ENCODE results near the gene SP140. TPM values are rescaled to one million over a fixed set of nuclear protein-coding genes. Genes with fewer than 3 reads are reported as not detected.

Gene SP140
- polyA plus RNA-seq, 1 experiment, result 0.29 TPM

- ChIA-PET POLR2A (interaction anchor here (0.6 kb wide), 1 partner anchor 146 kb away, joined by 3 read pairs; no protein-coding TSS in a partner anchor), CTCF (interaction anchor here (1.4 kb wide), 1 partner anchor 27 kb away, joined by 5 read pairs; no protein-coding TSS in a partner anchor)
- Histone ChIP-seq H3K27me3 (ENCODE audit: control insufficient read depth, insufficient read depth, low read length) (no peaks in the 10 kb centered on the region), H3K4me3 (ENCODE audit: low read depth, low read length) (no peak overlapping the region), H3K36me3 (ENCODE audit: control insufficient read depth, insufficient read depth, low read length) (no peaks in the 10 kb centered on the region)
- no peak for DNase-seq (ENCODE audit: low read depth)
- TF ChIP-seq CTCF (IDR thresholded peaks at IDR 0.05; ENCODE audit: insufficient read depth, low read depth, low read length), result no peak
Observed at GRCh38 chr2:230346465-230346864, 120.9 kb downstream of the SP140 start.

- no peak for DNase-seq (ENCODE audit: low read depth)
- CTCF ChIA-PET, result interaction anchor here (1.4 kb wide), 1 partner anchor 27 kb away, joined by 5 read pairs; no protein-coding TSS in a partner anchor
- POLR2A ChIA-PET, result interaction anchor here (0.6 kb wide), 1 partner anchor 145 kb away, joined by 3 read pairs; no protein-coding TSS in a partner anchor
Observed at GRCh38 chr2:230346921-230347533, 121.5 kb downstream of the SP140 start.

DNA sequence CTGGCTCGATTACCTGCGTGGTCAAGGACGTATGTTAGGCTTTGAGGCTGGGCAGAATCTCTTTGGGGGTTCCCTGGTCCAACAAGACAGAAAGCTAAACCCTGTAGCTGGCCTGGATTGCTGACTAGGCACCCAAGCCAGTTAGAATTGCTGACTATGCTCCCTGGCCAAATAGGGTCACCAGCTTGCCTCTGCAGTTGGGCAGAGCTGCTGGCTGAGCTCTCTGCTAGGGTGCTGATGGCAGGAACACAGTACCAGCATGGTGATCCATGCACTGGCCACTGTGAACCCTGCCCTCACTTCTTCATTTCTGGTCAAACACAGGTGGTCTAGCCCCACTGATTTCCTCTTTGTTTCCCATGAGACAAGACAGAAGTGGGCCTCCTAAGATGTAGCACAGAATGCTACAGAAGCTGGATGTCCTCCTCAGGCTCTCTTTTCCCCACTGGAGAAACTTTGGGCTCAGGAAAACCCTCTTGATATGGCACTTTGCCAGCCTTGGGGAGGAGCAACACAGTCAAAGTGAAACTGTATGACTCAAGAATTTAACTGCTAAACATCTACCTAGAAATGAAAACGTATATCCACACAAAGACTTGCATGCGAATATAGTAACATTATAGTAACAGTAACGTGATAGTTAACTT, 122.2 kb downstream of the SP140 start:
- no peak for DNase-seq (ENCODE audit: low read depth)
- no peaks in the 10 kb centered on the region for H3K36me3 ChIP-seq (ENCODE audit: control insufficient read depth, insufficient read depth, low read length)
- ChIA-PET POLR2A (no interaction called here), CTCF (interaction anchor here (1.4 kb wide), 1 partner anchor 26 kb away, joined by 5 read pairs; no protein-coding TSS in a partner anchor)
- H3K4me3 ChIP-seq (ENCODE audit: low read depth, low read length), result no peak overlapping the region
- TF ChIP-seq CTCF (IDR thresholded peaks at IDR 0.05; ENCODE audit: insufficient read depth, low read depth, low read length), result no peak
- H3K27me3 ChIP-seq (ENCODE audit: control insufficient read depth, insufficient read depth, low read length), result no peaks in the 10 kb centered on the region

More at GRCh38 chr2:230346921-230347533, 121.5 kb downstream of the SP140 start:
- no peaks in the 10 kb centered on the region for H3K36me3 ChIP-seq (ENCODE audit: control insufficient read depth, insufficient read depth, low read length)
- TF ChIP-seq CTCF (IDR thresholded peaks at IDR 0.05; ENCODE audit: insufficient read depth, low read depth, low read length), result no peak
- H3K4me3 ChIP-seq (ENCODE audit: low read depth, low read length), result no peak overlapping the region
- no peaks in the 10 kb centered on the region for H3K27me3 ChIP-seq (ENCODE audit: control insufficient read depth, insufficient read depth, low read length)

- TF ChIP-seq CTCF (IDR thresholded peaks at IDR 0.05; ENCODE audit: insufficient read depth, low read depth, low read length), result no peak
- CTCF ChIA-PET, result interaction anchor here (0.6 kb wide), 1 partner anchor 23 kb away, joined by 3 read pairs; no protein-coding TSS in a partner anchor
- POLR2A ChIA-PET, result no interaction called here
Observed at GRCh38 chr2:230348787-230349186, 123.3 kb downstream of the SP140 start.

GRCh38 chr2:230356084-230356483, 130.5 kb downstream of the SP140 start:
- no peak overlapping the region for H3K4me3 ChIP-seq (ENCODE audit: low read depth, low read length)
- POLR2A ChIA-PET, result no interaction called here
- TF ChIP-seq CTCF (IDR thresholded peaks at IDR 0.05; ENCODE audit: insufficient read depth, low read depth, low read length), result no peak
- CTCF ChIA-PET, result no interaction called here
- peaks cover 1% of the 10 kb centered on the region; the same call in 1 of the 2 replicates for H3K36me3 ChIP-seq (ENCODE audit: control insufficient read depth, insufficient read depth, low read length)
- no peak for DNase-seq (ENCODE audit: low read depth)
- no peaks in the 10 kb centered on the region for H3K27me3 ChIP-seq (ENCODE audit: control insufficient read depth, insufficient read depth, low read length)

More at GRCh38 chr2:230348787-230349186, 123.3 kb downstream of the SP140 start:
- Histone ChIP-seq H3K4me3 (ENCODE audit: low read depth, low read length) (no peak overlapping the region), H3K36me3 (ENCODE audit: control insufficient read depth, insufficient read depth, low read length) (no peaks in the 10 kb centered on the region), H3K27me3 (ENCODE audit: control insufficient read depth, insufficient read depth, low read length) (no peaks in the 10 kb centered on the region)
- no peak for DNase-seq (ENCODE audit: low read depth)
